Muscle of back (tissue), 11 donors: ENCODE results near the gene PRKAG2. TPM values are rescaled to one million over a fixed set of nuclear protein-coding genes. Genes with fewer than 3 reads are reported as not detected.

Source experiments
- DNase-seq, 3 donors: peaks; one replicate each; pipeline versions ENCODE4 v3.0.0 to v3.0.0-alpha.2; 2013
- polyA plus RNA-seq, 10 donors: library from polyadenylated mRNA; unstranded; fragments of 120-200 nt; gene quantifications; one replicate each; pipeline ENCODE4 v1.2.1, GENCODE V29; 2013; ENCODE audit not compliant: insufficient read length in 10 of 10

PRKAG2 gene
- polyA plus RNA-seq, 10 donors = 11.5 to 17.2 (median 15.0) TPM

DNA sequence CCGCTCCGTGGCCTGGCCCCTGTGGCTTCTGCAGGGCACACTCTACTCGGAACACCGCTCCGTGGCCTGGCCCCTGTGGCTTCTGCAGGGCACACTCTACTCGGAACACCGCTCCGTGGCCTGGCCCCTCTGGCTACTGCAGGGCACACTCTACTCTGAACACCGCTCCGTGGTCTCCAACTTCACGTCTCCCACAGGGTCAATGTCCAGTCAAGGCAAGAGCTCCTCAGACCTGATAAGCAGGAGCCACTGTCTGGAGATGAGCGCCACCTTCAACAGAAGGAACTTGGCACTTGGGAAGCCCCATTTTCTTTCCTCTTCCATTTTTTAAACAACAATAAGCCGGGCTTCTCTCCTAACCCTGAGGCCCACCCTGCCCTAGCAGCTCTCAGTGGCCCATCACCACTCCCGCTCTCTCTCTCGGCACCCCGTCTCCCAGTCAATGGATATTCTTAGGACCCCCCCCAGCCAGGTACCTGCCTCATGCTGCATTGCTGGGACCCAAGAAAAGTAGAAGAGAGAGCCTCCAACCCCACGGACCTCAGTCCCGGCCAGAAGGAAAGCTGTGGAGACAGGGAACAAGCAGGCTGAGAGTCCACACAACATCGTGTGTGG lies 56.3 kb downstream of the PRKAG2 start:
- no peak for DNase-seq

- no peak for DNase-seq
These were observed 57.0 kb downstream of the PRKAG2 start for GRCh38 chr7:151819866-151820265.

GRCh38 chr7:151818674-151819519 lies 58.0 kb downstream of the PRKAG2 start:
- DNase-seq = no peak

GRCh38 chr7:151817981-151818673 lies 58.8 kb downstream of the PRKAG2 start:
- no peak for DNase-seq

DNA sequence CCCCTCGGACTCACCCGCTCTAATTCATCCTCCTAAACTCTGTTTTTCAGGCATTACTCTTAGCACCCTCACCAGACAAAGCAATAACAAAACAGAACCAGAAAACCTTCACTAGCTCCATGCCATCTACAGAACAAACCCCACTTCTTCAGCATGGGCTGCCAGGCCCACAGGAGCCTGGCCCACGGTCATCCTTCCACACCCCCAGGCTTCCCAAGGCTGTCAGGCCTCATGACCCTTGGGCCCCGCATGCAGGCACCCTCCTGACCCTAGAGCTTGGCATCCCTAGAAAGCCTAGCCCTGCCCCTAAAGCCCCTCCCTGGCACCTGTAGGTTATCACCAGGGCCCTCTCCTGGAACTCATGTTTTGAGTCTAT lies 59.6 kb downstream of the PRKAG2 start:
- DNase-seq = no peak

GRCh38 chr7:151816562-151817314 lies 60.2 kb downstream of the PRKAG2 start:
- no peak for DNase-seq

- no peak for DNase-seq
These were observed 61.5 kb downstream of the PRKAG2 start for GRCh38 chr7:151815419-151815818.

DNA sequence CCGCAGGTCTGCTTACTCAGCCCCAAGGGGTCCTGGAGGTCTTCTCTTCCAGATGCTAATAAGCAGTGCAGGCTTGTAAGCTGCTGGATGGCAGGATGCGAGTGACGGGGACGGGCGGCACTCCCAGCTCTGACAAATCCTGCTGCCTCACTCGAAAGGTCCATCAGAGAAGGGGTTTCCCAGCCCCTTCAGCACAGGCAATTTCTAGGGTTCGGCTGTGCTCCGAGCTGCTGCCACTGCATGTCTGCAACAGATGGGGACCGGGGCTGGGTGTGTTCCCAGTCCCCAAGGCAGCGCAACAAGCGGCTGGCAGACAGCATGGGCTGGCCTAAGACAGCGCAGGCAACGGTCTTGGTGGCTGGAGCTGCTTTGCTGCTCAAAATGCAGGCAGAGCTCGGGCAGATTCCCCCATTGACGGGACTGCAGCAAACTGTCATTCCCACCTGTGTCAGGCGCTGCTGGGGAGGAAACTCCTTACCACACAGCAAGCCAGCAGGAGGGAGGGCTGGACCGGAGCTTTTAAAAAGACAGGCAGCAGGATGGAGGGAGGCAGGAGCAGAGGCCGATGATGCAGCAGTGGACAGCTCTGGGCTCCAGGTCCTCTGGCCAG lies 62.4 kb downstream of the PRKAG2 start:
- DNase-seq = no peak

- DNase-seq = no peak
These were observed 62.9 kb downstream of the PRKAG2 start for GRCh38 chr7:151813997-151814396.

DNA sequence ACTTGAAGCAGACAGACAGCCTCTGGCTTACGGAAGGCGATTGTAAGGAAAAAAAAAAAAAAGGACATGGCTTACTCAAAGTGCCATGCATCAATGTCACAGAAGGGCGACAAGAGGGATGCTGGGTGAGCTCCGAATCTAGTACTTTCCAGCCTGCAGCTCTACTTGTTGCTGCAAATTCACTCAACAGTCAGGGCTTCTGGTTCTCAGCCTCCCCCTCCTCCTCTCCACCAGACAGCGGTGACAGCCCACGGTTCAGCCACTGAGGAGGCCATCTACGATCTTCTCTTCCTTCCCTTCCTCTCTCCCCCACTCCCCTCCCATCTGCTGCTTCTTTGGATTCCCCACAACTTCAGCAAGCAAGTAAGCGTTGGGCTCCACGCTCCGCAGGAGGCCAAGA lies 63.5 kb downstream of the PRKAG2 start:
- no peak for DNase-seq

GRCh38 chr7:151812967-151813366 lies 63.9 kb downstream of the PRKAG2 start:
- DNase-seq = no peak

- DNase-seq = no peak
These were observed 66.3 kb downstream of the PRKAG2 start for GRCh38 chr7:151810441-151811232.

GRCh38 chr7:151809864-151810170 lies 67.1 kb downstream of the PRKAG2 start:
- DNase-seq = no peak

DNA sequence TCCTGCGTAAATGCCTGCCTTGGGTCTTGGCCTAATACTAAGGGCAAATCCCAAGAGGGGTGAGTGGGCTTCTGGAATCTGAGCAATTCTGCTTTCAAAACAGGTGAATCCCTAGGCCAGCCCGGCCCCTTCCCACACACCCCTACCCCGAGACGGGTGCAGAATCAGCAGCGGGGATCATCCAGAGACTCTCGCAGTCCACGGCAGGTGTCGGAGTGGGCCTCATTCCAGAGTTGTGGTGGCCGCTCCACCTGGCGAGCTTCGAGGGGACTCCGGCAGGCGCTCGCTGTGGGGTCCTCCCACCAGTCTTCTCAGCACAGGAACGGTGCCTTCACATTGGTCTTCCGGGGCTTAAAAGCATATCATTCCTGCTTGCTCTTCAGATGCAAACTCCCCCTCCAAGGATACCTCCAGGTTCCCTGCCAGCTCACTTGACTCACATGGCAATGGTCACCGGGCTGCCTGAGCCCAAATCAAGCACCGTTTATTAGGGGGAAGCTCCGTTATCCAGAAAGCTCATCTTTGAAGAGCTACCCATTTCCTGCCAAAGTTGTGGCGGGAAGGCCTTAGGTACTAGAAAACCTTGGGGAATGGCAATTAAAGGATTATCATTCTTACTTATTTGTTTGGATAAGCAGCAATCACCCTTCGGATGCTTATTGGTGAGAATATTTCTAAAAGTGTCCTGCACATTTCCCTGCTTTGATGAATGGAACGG lies 67.6 kb downstream of the PRKAG2 start:
- no peak for DNase-seq

DNA sequence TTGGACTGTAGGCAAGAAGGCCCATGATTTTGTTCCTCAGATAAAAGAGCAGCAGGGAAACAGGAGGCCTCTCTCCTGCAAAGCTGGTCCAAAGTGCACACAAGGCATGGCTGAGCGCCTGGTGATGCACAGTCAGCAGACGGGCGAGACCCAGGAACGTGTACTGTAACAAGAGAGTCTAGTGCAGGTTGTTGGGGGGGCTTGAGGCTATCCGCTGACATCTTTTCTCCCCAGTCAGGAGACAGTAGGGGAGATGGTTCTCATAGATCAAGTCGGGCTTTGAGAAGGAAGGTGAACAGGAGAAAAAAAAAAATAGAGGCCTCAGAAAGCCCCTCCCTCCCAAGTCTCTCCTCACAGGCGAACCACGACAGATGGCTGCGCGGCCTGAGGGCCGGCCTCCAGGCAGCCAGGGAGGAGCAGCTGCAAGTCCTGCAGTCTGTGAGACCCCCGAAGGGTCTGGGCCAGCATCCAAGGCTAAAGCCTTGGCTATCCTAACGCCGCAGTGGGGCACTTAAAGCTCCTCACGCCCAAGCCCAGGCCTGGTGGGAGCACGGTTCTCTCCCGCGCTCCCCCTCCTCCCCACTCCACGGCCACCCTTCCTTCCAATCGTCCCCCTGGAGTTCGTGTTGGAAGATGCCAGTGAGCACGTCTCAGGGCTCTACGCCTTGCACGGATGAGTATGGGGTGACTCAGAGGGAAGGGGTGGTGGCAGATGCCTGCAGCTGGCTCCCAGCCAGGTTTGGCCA lies 68.3 kb downstream of the PRKAG2 start:
- peak in 2 of 3 donors; percentile 17 to 58 for DNase-seq

DNA sequence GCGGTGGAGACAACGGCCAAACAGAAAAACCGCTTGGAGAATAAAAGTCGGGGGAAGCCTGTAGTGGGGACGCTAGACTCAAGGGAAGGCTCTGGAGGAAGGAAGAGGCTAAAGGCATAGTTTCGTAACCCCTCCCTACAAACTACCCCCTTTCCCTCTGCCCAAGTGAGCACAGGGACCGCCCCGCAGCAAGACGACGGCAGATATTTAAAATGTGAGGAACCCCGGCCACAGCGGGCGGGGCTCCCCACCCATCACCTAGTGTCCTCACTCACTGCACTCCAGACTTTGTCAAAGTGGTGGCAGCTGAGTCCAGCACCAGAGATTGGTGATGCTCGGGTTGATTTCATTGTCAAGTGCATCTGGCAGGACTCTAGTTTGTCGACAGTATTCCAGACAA lies 69.1 kb downstream of the PRKAG2 start:
- DNase-seq = no peak

DNA sequence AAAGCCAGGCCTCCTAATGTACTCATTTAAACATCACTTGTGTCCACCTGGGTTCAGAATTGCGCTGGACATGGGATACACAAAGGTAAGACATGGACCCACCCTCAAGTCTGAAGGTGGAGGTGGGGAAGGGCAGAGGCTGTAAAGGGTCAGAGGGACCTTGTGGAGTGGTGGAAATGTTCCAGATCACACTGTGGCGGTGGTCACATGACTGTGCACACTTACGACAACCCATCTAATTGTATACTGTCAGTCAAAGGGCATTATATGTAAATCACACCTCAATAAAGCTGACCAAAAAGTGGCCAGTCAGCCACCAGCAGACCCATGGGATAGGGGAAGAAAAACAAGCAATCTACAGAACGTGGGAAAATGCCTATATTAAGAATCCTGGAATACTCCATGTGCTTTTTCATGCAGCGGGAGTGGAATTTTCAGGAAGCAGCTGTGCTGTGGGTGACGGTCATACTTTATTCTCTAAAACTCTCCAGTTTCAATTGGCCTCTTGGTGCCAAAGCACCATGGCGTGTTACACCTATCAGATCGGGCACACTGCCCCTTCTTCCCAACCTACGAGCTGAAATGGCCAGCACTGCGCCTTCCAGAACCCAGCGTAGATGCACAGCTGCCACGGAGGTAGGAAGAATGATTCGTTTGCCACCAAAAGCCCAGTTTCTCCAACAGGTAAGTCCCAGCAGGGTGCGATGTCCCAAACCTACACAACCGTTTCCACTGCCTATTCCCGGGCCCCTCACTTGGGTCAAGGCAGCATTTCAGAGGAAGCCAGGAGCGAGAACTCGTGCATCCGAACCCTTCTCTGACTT lies 69.8 kb downstream of the PRKAG2 start:
- no peak for DNase-seq

GRCh38 chr7:151806204-151806603 lies 70.7 kb downstream of the PRKAG2 start:
- DNase-seq = no peak

GRCh38 chr7:151805191-151805590 lies 71.7 kb downstream of the PRKAG2 start:
- no peak for DNase-seq
